Spleen (tissue), 11 donors: ENCODE results near the gene UTP14C. TPM values are rescaled to one million over a fixed set of nuclear protein-coding genes. Genes with fewer than 3 reads are reported as not detected.

Experiments used
- DNase-seq: peaks from one replicate; pipeline ENCODE4 v3.0.0-alpha.2; 2020
- H3K27ac ChIP-seq, 8 donors: fragments of 200-600 bp; sonication (generic) in 7 of 8; 1 replicate in 4 of 8; 2 replicates in 4 of 8; pipeline versions ENCODE4 v1.5.0 to v1.8.0; 2016 to 2021; ENCODE audit warnings: inconsistent platforms in 4 of 8, mild to moderate bottlenecking in 4 of 8, moderate library complexity in 1 of 8
- H3K27me3 ChIP-seq, 7 donors: fragments of 200-600 bp; sonication (generic) in 6 of 7; replicated peaks in 1 of 7; 1 replicate in 4 of 7; 2 replicates in 3 of 7; pipeline versions ENCODE4 v1.5.0 to v1.8.0; 2016 to 2021; ENCODE audit warnings: inconsistent platforms in 3 of 7, mild to moderate bottlenecking in 1 of 7
- H3K36me3 ChIP-seq, 6 donors: fragments of 200-600 bp; sonication (generic) in 5 of 6; 1 replicate in 4 of 6; 2 replicates in 2 of 6; pipeline versions ENCODE4 v1.5.0 to v1.8.0; 2016 to 2021; ENCODE audit warnings: inconsistent platforms in 2 of 6
- H3K4me1 ChIP-seq, 6 donors: fragments of 200-600 bp; sonication (generic) in 5 of 6; 1 replicate in 3 of 6; 2 replicates in 3 of 6; pipeline versions ENCODE4 v1.5.0 to v1.8.0; 2016 to 2021; ENCODE audit warnings: inconsistent platforms in 3 of 6
- H3K4me3 ChIP-seq, 8 donors: fragments of 200-600 bp; sonication (generic) in 7 of 8; 1 replicate in 4 of 8; 2 replicates in 4 of 8; pipeline versions ENCODE4 v1.5.0 to v1.8.0; 2016 to 2021; ENCODE audit warnings: inconsistent platforms in 4 of 8, mild to moderate bottlenecking in 4 of 8, moderate library complexity in 2 of 8
- H3K9me3 ChIP-seq, 8 donors: fragments of 200-600 bp; sonication (generic) in 7 of 8; 1 replicate in 4 of 8; 2 replicates in 4 of 8; pipeline versions ENCODE4 v1.5.0 to v1.8.0; 2016 to 2021; ENCODE audit warnings: inconsistent platforms in 4 of 8
- POLR2A ChIP-seq, 3 donors: fragments of 450-650 bp; IDR thresholded peaks; one replicate each; pipeline ENCODE4 v1.5.1; 2017; ENCODE audit warnings: antibody characterized with exemption in 3 of 3, mild to moderate bottlenecking in 1 of 3
- POLR2AphosphoS5 ChIP-seq, 3 donors: sonication (generic); formaldehyde crosslinking; IDR thresholded peaks; one replicate each; pipeline ENCODE4 v1.5.1; 2017; ENCODE audit warnings: antibody characterized with exemption in 3 of 3
- WGBS, 5 donors: extraction: QIAGEN DNeasy Blood & Tissue Kit in 3 of 5; methylation state at CpG; one replicate each; pipeline versions ENCODE4 v1.1.5 to v1.1.7; 2013 to 2018; 5-methylcytosine and 5-hydroxymethylcytosine counted together
- intact Hi-C: fragments of 100-400 bp; cut with DNase I; formaldehyde crosslinking; loops from one replicate; pipeline ENCODE4 v1.15.0; 2023; ENCODE audit warnings: low total_unique reads
- polyA plus RNA-seq, 3 donors: library from polyadenylated mRNA; stranded (reverse); fragments of 200-250 nt; gene quantifications; one replicate each; pipeline ENCODE4 v1.2.1, GENCODE V29; 2013
- total RNA-seq, 7 donors: library from RNA; depleted of rRNA in 3 of 7; stranded (reverse); fragments of >200 nt in 3 of 7; fragmentation: NEBNext Ultra II Directional in 4 of 7; extraction: Animal tissue kit (Norgen Biotek cat#: 25700) in 4 of 7; gene quantifications; one replicate each; pipeline versions ENCODE4 v1.1.0 to v1.2.1, GENCODE V29; 2016 to 2021
- TF ChIP-seq, protein P1 (sequence below), 11 experiments: fragments of 200-600 bp in 7 of 11; fragments of 450-650 bp in 4 of 11; sonication (generic) in 4 of 11; IDR thresholded peaks in 8 of 11; conservative IDR thresholded peaks in 3 of 11; 1 replicate in 7 of 11; 2 replicates in 4 of 11; pipeline versions ENCODE4 v1.4.0 to v1.8.0; 2016 to 2021; ENCODE audit warnings: antibody characterized with exemption in 11 of 11, inconsistent platforms in 4 of 11, mild to moderate bottlenecking in 1 of 11
- donor health status: healthy with polysubstance abuse.
- donor health status: DM: no; HTN: no; CAD: no; lungs with moderate emphysema.
- donor health status: DM: no; HTN: no; CAD: no.
- donor health status: Bipolar disorder and iron deficiency.
- donor health status: healthy.
- donor health status: DM: no; HTN: no; CAD: no.
- donor health status: DM: yes; HTN: yes; CAD: no.

Gene UTP14C
- total and polyA plus RNA-seq, 10 donors, result 2.2 to 20.2 (median 15.0) TPM

DNA sequence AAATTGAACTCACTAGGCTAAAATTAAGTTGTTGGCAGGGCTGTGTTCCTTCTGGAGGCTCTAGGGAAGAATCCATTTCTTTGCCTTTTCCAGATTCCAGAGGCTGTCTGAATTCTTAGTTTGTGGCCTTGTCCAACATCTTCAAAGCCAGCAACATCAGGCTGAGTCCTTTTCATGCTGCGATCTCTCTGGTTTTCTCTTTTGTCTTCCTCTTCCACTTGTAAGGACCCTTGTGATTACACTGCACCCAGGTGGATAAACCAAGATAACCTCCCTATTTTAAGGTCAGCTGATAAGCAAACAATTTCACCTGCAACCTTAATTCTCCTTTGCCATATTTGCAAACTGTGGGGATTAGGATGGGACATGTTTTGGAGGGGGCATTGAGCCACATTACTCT is 11.5 kb downstream of the UTP14C start:
- intact Hi-C loops, result no loop called here
- TF ChIP-seq, protein P1, sequence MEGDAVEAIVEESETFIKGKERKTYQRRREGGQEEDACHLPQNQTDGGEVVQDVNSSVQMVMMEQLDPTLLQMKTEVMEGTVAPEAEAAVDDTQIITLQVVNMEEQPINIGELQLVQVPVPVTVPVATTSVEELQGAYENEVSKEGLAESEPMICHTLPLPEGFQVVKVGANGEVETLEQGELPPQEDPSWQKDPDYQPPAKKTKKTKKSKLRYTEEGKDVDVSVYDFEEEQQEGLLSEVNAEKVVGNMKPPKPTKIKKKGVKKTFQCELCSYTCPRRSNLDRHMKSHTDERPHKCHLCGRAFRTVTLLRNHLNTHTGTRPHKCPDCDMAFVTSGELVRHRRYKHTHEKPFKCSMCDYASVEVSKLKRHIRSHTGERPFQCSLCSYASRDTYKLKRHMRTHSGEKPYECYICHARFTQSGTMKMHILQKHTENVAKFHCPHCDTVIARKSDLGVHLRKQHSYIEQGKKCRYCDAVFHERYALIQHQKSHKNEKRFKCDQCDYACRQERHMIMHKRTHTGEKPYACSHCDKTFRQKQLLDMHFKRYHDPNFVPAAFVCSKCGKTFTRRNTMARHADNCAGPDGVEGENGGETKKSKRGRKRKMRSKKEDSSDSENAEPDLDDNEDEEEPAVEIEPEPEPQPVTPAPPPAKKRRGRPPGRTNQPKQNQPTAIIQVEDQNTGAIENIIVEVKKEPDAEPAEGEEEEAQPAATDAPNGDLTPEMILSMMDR (IDR thresholded peaks at IDR 0.05 in 8 of 11, conservative IDR thresholded peaks at IDR 0.05 in 3 of 11), result no peak
- TF ChIP-seq POLR2A (IDR thresholded peaks at IDR 0.05), result no peak
- TF ChIP-seq POLR2AphosphoS5 (IDR thresholded peaks at IDR 0.05), result no peak
- Histone ChIP-seq H3K9me3 (peaks cover 0 to under 1% (median 0%) of the 10 kb centered on the region in 8 donors), H3K4me1 (no peaks in the 10 kb centered on the region), H3K4me3 (no peak overlapping the region), H3K27me3 (no peaks in the 10 kb centered on the region), H3K27ac (no peak overlapping the region), H3K36me3 (no peaks in the 10 kb centered on the region)
- no peak for DNase-seq
- 87 to 97% (median 94%) methylated on average over 1 of the region's 1 CpG for WGBS, 5 donors

DNA sequence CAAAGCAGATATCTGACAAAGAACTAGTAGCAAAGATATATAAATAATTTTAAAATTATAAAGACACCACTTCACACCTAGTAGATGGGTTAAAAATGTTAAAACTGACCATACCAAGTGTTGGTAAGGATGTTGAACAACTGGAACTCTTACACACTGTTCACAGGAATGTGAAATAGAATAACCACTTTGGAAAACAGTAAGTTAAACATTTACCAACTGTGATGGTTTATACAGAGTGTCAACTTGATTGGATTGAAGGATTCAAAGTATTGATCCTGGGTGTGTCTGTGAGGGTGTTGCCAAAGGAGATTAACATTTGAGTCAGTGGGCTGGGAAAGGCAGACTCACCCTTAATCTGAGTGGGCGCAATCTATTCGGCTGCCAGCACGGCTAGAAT is 19.2 kb downstream of the UTP14C start:
- Histone ChIP-seq H3K9me3 (peaks cover 0 to 17% (median 12%) of the 10 kb centered on the region in 8 donors), H3K36me3 (no peaks in the 10 kb centered on the region), H3K4me3 (no peak overlapping the region), H3K4me1 (no peaks in the 10 kb centered on the region), H3K27ac (no peak overlapping the region), H3K27me3 (no peaks in the 10 kb centered on the region)
- intact Hi-C loops, result no loop called here
- 74 to 100% (median 98%) methylated on average over 3 of the region's 3 CpGs for WGBS, 5 donors
- DNase-seq, result no peak
- TF ChIP-seq, protein P1 (IDR thresholded peaks at IDR 0.05 in 8 of 11, conservative IDR thresholded peaks at IDR 0.05 in 3 of 11), result no peak
- TF ChIP-seq POLR2AphosphoS5 (IDR thresholded peaks at IDR 0.05) (no peak), POLR2A (IDR thresholded peaks at IDR 0.05) (no peak)

DNA sequence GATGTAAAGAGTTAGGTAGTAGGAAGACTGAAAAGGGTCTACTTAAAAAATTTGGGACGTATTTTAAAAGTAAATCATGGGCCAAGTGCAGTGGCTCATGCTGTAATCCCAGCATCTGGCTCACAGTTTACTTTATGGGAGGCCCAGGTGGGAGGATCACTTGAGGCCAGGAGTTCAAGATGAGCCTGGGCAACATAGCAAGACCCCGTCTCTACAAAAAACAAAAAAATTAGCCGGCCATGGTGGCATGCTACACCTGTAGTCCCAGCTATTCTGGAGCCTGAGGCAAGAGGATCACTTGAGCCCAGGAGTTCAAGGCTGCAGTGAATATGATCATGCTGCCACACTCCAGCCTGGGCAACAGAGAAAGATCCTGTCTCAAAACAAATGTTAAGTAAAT is 23.0 kb downstream of the UTP14C start:
- DNase-seq, result no peak
- Histone ChIP-seq H3K27ac (no peak overlapping the region), H3K4me3 (no peak overlapping the region), H3K36me3 (no peaks in the 10 kb centered on the region), H3K27me3 (no peaks in the 10 kb centered on the region), H3K9me3 (peaks cover 0 to 7% (median under 1%) of the 10 kb centered on the region in 8 donors), H3K4me1 (no peaks in the 10 kb centered on the region)
- 92 to 100% (median 97%) methylated on average over 3 of the region's 3 CpGs for WGBS, 5 donors
- TF ChIP-seq POLR2A (IDR thresholded peaks at IDR 0.05) (no peak), POLR2AphosphoS5 (IDR thresholded peaks at IDR 0.05) (no peak)
- TF ChIP-seq, protein P1 (IDR thresholded peaks at IDR 0.05 in 8 of 11, conservative IDR thresholded peaks at IDR 0.05 in 3 of 11), result no peak
- intact Hi-C loops, result no loop called here

DNA sequence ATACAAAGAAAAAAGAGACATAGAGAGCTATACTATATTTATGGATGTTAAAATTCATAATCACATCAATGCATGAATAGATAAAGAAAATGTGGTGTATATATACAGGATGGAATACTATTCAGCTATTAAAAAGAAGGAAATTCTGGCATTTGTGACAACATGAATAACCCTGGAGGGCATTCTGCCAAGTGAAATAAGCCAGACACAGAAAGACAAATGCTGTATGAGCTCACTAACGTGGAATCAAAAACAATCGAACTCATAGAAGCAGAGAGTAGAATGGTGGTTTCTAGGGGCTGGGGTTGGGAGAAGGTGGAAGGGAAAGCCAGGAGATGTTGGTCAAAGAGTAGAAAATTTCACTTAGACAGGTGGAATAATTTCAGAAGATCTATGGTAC is 24.0 kb downstream of the UTP14C start:
- intact Hi-C loops, result no loop called here
- WGBS, 5 donors, result 89 to 94% (median 92%) methylated on average over 2 of the region's 2 CpGs
- Histone ChIP-seq H3K4me3 (no peak overlapping the region), H3K4me1 (no peaks in the 10 kb centered on the region), H3K36me3 (no peaks in the 10 kb centered on the region), H3K27me3 (no peaks in the 10 kb centered on the region), H3K27ac (no peak overlapping the region), H3K9me3 (peaks cover 0 to 7% (median 0%) of the 10 kb centered on the region in 8 donors)
- DNase-seq, result no peak
- TF ChIP-seq POLR2A (IDR thresholded peaks at IDR 0.05), result no peak
- TF ChIP-seq, protein P1 (IDR thresholded peaks at IDR 0.05 in 8 of 11, conservative IDR thresholded peaks at IDR 0.05 in 3 of 11), result no peak
